GM21576 (cell line): ENCODE results near the gene CRNN.
A peak's percentile ranks its signal among the peaks of the same experiment; 100 is the strongest.

ENCODE experiments used
- ATAC-seq: cut with Tn5 transposase; IDR thresholded peaks from one replicate; pipeline ENCODE4 v1.9.1; 2021; ENCODE audit warnings: mild to moderate bottlenecking, moderate library complexity; ENCODE audit not compliant: unreplicated experiment

The CRNN gene

GRCh38 chr1:152413909-152414308, at the start of gene CRNN:
CRNN (minus strand) TSS chr1:152414263; CDS start chr1:152412233, 2,030 bp downstream.
- no peak for ATAC-seq

- no peak for ATAC-seq
These were observed 48.6 kb upstream of the CRNN start for GRCh38 chr1:152462636-152463035.

GRCh38 chr1:152461544-152461943, 47.5 kb upstream of the CRNN start:
- ATAC-seq = no peak

- no peak for ATAC-seq
These were observed 46.5 kb upstream of the CRNN start for GRCh38 chr1:152460529-152460899.

GRCh38 chr1:152459596-152460528, 45.8 kb upstream of the CRNN start:
- peak; percentile 92 for ATAC-seq

GRCh38 chr1:152458384-152459185, 44.5 kb upstream of the CRNN start:
- no peak for ATAC-seq

GRCh38 chr1:152457561-152457960, 43.5 kb upstream of the CRNN start:
- ATAC-seq = no peak

GRCh38 chr1:152457071-152457470, 43.0 kb upstream of the CRNN start:
- ATAC-seq = no peak

GRCh38 chr1:152451254-152451653, 37.2 kb upstream of the CRNN start:
- no peak for ATAC-seq

GRCh38 chr1:152449661-152450060, 35.6 kb upstream of the CRNN start:
- no peak for ATAC-seq

- ATAC-seq = no peak
These were observed 34.4 kb upstream of the CRNN start for GRCh38 chr1:152448496-152448895.

GRCh38 chr1:152448095-152448494, 34.0 kb upstream of the CRNN start:
- no peak for ATAC-seq

GRCh38 chr1:152447484-152447883, 33.4 kb upstream of the CRNN start:
- no peak for ATAC-seq

- ATAC-seq = no peak
These were observed 30.0 kb upstream of the CRNN start for GRCh38 chr1:152444045-152444444.

GRCh38 chr1:152442765-152443164, 28.7 kb upstream of the CRNN start:
- no peak for ATAC-seq

- no peak for ATAC-seq
These were observed 28.2 kb upstream of the CRNN start for GRCh38 chr1:152442301-152442700.

GRCh38 chr1:152441756-152442155, 27.7 kb upstream of the CRNN start:
- ATAC-seq = no peak

GRCh38 chr1:152440635-152441471, 26.8 kb upstream of the CRNN start:
- ATAC-seq = peak; percentile 92

- ATAC-seq = no peak
These were observed 22.8 kb upstream of the CRNN start for GRCh38 chr1:152436593-152437496.

GRCh38 chr1:152427458-152427857, 13.4 kb upstream of the CRNN start:
- no peak for ATAC-seq
